D721Med (cell line): Measurements from ENCODE around the gene MIGA2.

Experiments
- DNase-seq: peaks from one replicate; pipeline ENCODE4 v3.0.0; 2011; ENCODE audit warnings: low spot score; ENCODE audit not compliant: insufficient read length
- FAIRE-seq: peaks from 2 replicates; lab custom pipeline; 2011; peaks lifted over from hg19 to GRCh38; lab: Jason Lieb, UNC
- CTCF ChIP-seq: IDR thresholded peaks from 2 replicates; pipeline ENCODE4 v1.5.1; 2012; ENCODE audit warnings: mild to moderate bottlenecking, control low read depth; ENCODE audit not compliant: insufficient read depth; ENCODE audit errors: missing control alignments

Gene MIGA2

GRCh38 chr9:129058965-129059795, 22.8 kb downstream of the MIGA2 start:
- no peak for TF ChIP-seq CTCF
- DNase-seq (no peak), FAIRE-seq (no peak)

- FAIRE-seq (no peak), DNase-seq (no peak)
- no peak for TF ChIP-seq CTCF
Observed at GRCh38 chr9:129059796-129060785, 23.7 kb downstream of the MIGA2 start.

GRCh38 chr9:129060991-129061390, 24.6 kb downstream of the MIGA2 start:
- FAIRE-seq (no peak), DNase-seq (no peak)
- TF ChIP-seq CTCF: no peak

GRCh38 chr9:129063061-129063460, 26.6 kb downstream of the MIGA2 start:
- DNase-seq (no peak), FAIRE-seq (no peak)
- no peak for TF ChIP-seq CTCF

- no peak for TF ChIP-seq CTCF
- FAIRE-seq: no peak
- DNase-seq: no peak
Observed at GRCh38 chr9:129064499-129064908, 28.1 kb downstream of the MIGA2 start.

GRCh38 chr9:129068110-129068509, 31.7 kb downstream of the MIGA2 start:
- TF ChIP-seq CTCF: no peak
- no peak for FAIRE-seq
- no peak for DNase-seq
